HEK293 (cell line): ENCODE measurements around the gene HSD17B8.

Experiments used
- CTCF ChIA-PET: fragments of 350-600 bp; formaldehyde crosslinking; extraction: SDS; loops from one replicate; lab custom pipeline; 2021; ENCODE audit warnings: antibody characterized with exemption; lab: Yijun Ruan, JAX
- POLR2A ChIA-PET: fragments of 300-600 bp; formaldehyde crosslinking; extraction: SDS; loops from one replicate; lab custom pipeline; 2020; ENCODE audit warnings: antibody characterized with exemption, inconsistent platforms; lab: Yijun Ruan, JAX
- H3K27ac ChIP-seq: fragments of 200-500 bp; sonication (Bioruptor generic); 2 replicates; pipeline ENCODE4 v1.5.1; 2014; ENCODE audit warnings: low read depth, low read length, control low read depth, inconsistent platforms; ENCODE audit errors: extremely low read depth
- H3K36me3 ChIP-seq, 2 experiments: fragments of 200-500 bp in 1 of 2; sonication (Bioruptor generic) in 1 of 2; 1 replicate in 1 of 2; 2 replicates in 1 of 2; pipeline ENCODE4 v1.5.1; 2014 to 2017; ENCODE audit warnings: inconsistent platforms in 2 of 2, low read length in 2 of 2; ENCODE audit not compliant: control insufficient read depth in 2 of 2, insufficient read depth in 1 of 2
- H3K4me1 ChIP-seq: fragments of 200-500 bp; sonication (Bioruptor generic); 2 replicates; pipeline ENCODE4 v1.5.1; 2014; ENCODE audit warnings: mild to moderate bottlenecking, low read length, inconsistent platforms; ENCODE audit not compliant: control insufficient read depth, insufficient read depth
- H3K4me3 ChIP-seq: 2 replicates; pipeline ENCODE4 v1.5.1; 2011; ENCODE audit warnings: low read depth, mild to moderate bottlenecking, control low read depth, low read length, moderate library complexity
- H3K9me3 ChIP-seq: fragments of 200-500 bp; sonication (Bioruptor generic); 2 replicates; pipeline ENCODE4 v1.5.1; 2014; ENCODE audit warnings: low read depth, low read length, inconsistent platforms; ENCODE audit not compliant: control insufficient read depth, insufficient read depth
- BCL11B ChIP-seq: fragments of 450-650 bp; formaldehyde crosslinking; IDR thresholded peaks from 2 replicates; pipeline ENCODE4 v1.5.1; 2016; ENCODE audit warnings: low read depth, missing biosample characterization, missing genetic modification characterization
- EGR2 ChIP-seq: fragments of 450-650 bp; formaldehyde crosslinking; IDR thresholded peaks from 2 replicates; pipeline ENCODE4 v1.5.1; 2016; ENCODE audit warnings: low read depth, missing biosample characterization, missing genetic modification characterization
- GLIS1 ChIP-seq: fragments of 450-650 bp; formaldehyde crosslinking; IDR thresholded peaks from 2 replicates; pipeline ENCODE4 v1.5.1; 2016; ENCODE audit warnings: missing biosample characterization, missing genetic modification characterization
- KLF7 ChIP-seq: fragments of 450-650 bp; formaldehyde crosslinking; IDR thresholded peaks from 2 replicates; pipeline ENCODE4 v1.5.1; 2016; ENCODE audit warnings: missing biosample characterization, missing genetic modification characterization, borderline replicate concordance
- KLF9 ChIP-seq: fragments of 450-650 bp; formaldehyde crosslinking; IDR thresholded peaks from 2 replicates; pipeline ENCODE4 v1.5.1; 2016; ENCODE audit warnings: missing biosample characterization, missing genetic modification characterization, low read depth
- REPIN1 ChIP-seq: fragments of 450-650 bp; formaldehyde crosslinking; IDR thresholded peaks from 2 replicates; pipeline ENCODE4 v1.5.1; 2017; ENCODE audit warnings: missing biosample characterization, missing genetic modification characterization, low read depth
- SETDB1 ChIP-seq: IDR thresholded peaks from one replicate; pipeline ENCODE4 v1.6.1; 2017; ENCODE audit warnings: mild to moderate bottlenecking, low read length, moderate library complexity, mixed read lengths; ENCODE audit not compliant: insufficient read length
- YY2 ChIP-seq: fragments of 450-650 bp; formaldehyde crosslinking; IDR thresholded peaks from 2 replicates; pipeline ENCODE4 v1.5.1; 2016; ENCODE audit warnings: missing biosample characterization, missing genetic modification characterization
- ZBTB20 ChIP-seq: fragments of 450-650 bp; formaldehyde crosslinking; IDR thresholded peaks from 2 replicates; pipeline ENCODE4 v1.5.1; 2016; ENCODE audit warnings: missing biosample characterization, missing genetic modification characterization
- ZBTB8A ChIP-seq: fragments of 450-650 bp; formaldehyde crosslinking; IDR thresholded peaks from 2 replicates; pipeline ENCODE4 v1.5.1; 2016; ENCODE audit warnings: missing biosample characterization, missing genetic modification characterization
- ZFHX2 ChIP-seq: fragments of 450-650 bp; formaldehyde crosslinking; conservative IDR thresholded peaks from 2 replicates; pipeline ENCODE4 v1.5.1; 2016; ENCODE audit warnings: missing biosample characterization, missing genetic modification characterization
- ZNF146 ChIP-seq: fragments of 450-650 bp; formaldehyde crosslinking; IDR thresholded peaks from 2 replicates; pipeline ENCODE4 v1.5.1; 2016; ENCODE audit warnings: missing biosample characterization, missing genetic modification characterization
- ZNF223 ChIP-seq: fragments of 450-650 bp; formaldehyde crosslinking; IDR thresholded peaks from 2 replicates; pipeline ENCODE4 v1.5.1; 2016; ENCODE audit warnings: missing biosample characterization, missing genetic modification characterization
- ZNF501 ChIP-seq: fragments of 450-650 bp; formaldehyde crosslinking; IDR thresholded peaks from 2 replicates; pipeline ENCODE4 v1.5.1; 2016; ENCODE audit warnings: missing biosample characterization, missing genetic modification characterization
- ZNF549 ChIP-seq: fragments of 450-650 bp; IDR thresholded peaks from 2 replicates; pipeline ENCODE4 v1.5.1; 2018; ENCODE audit warnings: missing biosample characterization, missing genetic modification characterization, mild to moderate bottlenecking, inconsistent platforms, moderate library complexity
- ZNF664 ChIP-seq: fragments of 450-650 bp; formaldehyde crosslinking; IDR thresholded peaks from 2 replicates; pipeline ENCODE4 v1.5.1; 2016; ENCODE audit warnings: missing biosample characterization, missing genetic modification characterization
- ZNF701 ChIP-seq: fragments of 450-650 bp; formaldehyde crosslinking; IDR thresholded peaks from 2 replicates; pipeline ENCODE4 v1.5.1; 2016; ENCODE audit warnings: missing biosample characterization, missing genetic modification characterization
- TF ChIP-seq, protein P1 (sequence below): fragments of 450-650 bp; formaldehyde crosslinking; IDR thresholded peaks from 2 replicates; pipeline ENCODE4 v1.5.1; 2016; ENCODE audit warnings: missing biosample characterization, missing genetic modification characterization
- TF ChIP-seq, protein P2 (sequence below): sonication (generic); formaldehyde crosslinking; IDR thresholded peaks from 2 replicates; pipeline ENCODE4 v1.8.1; 2022; ENCODE audit warnings: mild to moderate bottlenecking, moderate library complexity, missing genetic modification reagents
- TF ChIP-seq, protein P3 (sequence below): fragments of 450-650 bp; formaldehyde crosslinking; IDR thresholded peaks from 2 replicates; pipeline ENCODE4 v1.5.1; 2017; ENCODE audit warnings: missing biosample characterization, missing genetic modification characterization
- TF ChIP-seq, protein P4 (sequence below): fragments of 450-650 bp; formaldehyde crosslinking; IDR thresholded peaks from 2 replicates; pipeline ENCODE4 v1.5.1; 2016; ENCODE audit warnings: missing biosample characterization, missing genetic modification characterization, borderline replicate concordance

Gene HSD17B8

DNA sequence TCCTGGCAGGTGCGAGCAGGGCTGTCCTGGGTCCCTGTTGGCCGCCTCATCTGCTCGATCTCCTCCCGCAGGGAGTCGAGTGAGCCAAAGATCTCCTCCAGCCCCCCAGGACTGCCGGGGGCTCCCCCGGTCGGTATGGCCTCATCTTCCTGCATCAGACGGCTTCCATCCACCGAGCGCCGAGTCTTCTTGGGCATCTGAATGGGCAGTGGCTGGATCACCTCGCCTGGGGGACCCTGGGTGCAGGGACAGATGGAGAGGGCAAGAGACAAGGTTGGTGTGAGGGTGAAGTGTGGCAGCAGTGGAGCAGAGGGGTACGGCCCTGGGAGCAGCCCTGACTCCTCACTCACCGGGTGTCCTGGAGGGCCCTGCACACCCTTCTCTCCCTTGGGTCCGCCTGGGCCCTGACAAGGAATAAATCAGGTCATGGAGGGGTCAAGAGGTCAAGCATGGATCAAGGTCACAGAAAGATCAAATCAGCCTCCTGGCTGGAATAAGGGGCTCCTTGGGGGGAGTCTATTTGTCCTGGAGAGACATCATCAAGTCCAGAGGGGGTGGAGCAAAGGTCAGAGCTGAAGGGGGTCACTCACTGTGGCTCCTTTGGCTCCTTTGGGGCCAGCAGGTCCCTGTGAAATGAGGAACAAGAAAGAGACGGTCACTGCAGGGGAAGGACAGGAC is 38.7 kb upstream of the HSD17B8 start:
- TF ChIP-seq ZNF501 (no peak), ZBTB20 (tag by site-specific recombination) (no peak), ZNF664 (tag by site-specific recombination) (no peak), ZBTB8A (tag by site-specific recombination) (no peak), BCL11B (tag by site-specific recombination) (peak; percentile 75)
- Histone ChIP-seq H3K4me1 (0 out of 2 replicates have a peak, but pooled peaks cover 2% of the 10 kb centered on the region), H3K36me3 (no peaks in the 10 kb centered on the region), H3K4me3 (no peak overlapping the region), H3K9me3 (no peaks in the 10 kb centered on the region), H3K27ac (no peak overlapping the region)
- ChIA-PET CTCF (interaction anchor here (0.6 to 7.2 kb wide), 2 partner anchors 28 to 83 kb away, joined by 3 to 59 read pairs; no protein-coding TSS in a partner anchor), POLR2A (no interaction called here)

DNA sequence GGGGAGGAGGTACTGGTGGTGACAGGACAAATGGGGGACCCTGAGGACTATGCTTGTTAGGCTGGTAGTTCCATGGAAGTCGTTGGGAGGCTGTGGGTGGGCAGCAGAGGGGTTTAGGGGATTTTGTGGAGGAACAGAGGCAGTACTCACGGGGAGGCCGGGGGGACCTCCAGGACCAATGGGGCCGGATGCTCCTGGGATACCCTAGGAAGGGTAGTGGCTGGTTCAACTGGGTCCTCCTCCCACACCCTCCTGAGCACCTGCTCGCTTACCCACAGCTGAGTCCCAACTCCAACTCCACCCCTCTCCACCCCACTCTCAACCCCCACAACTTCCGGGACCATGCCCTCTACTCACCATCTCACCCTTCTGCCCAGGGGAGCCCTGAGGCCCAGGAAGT is 38.1 kb upstream of the HSD17B8 start:
- POLR2A ChIA-PET: no interaction called here

DNA sequence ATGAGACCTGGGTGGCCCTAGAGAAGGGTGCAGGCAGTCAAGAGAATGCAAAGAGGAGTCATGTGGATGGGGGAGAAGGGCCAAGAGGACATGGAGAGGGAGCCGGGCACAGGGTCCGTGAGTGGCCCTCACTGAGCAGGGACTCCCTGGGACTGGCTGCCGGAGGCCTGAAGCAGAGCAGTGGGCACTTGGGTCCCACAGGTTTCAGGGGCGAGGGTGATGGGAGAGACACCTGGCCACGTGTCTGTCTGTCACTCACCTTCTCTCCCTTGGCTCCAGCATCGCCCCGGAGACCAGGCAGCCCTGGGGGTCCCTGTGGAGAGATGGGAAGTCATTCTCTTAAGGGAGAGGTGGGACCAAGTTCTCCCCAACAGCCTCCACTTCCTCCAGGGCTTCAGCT is 37.6 kb upstream of the HSD17B8 start:
- Histone ChIP-seq H3K36me3 (no peaks in the 10 kb centered on the region), H3K4me1 (no peaks in the 10 kb centered on the region), H3K4me3 (no peak overlapping the region), H3K9me3 (no peaks in the 10 kb centered on the region), H3K27ac (no peak overlapping the region)
- TF ChIP-seq ZNF223 (no peak), REPIN1 (tag by site-specific recombination) (no peak), ZNF549 (tag by site-specific recombination) (no peak), KLF9 (tag by site-specific recombination) (no peak), YY2 (tag by site-specific recombination) (no peak), SETDB1 (no peak), GLIS1 (no peak), ZNF146 (tag by site-specific recombination) (no peak), ZNF701 (no peak)
- TF ChIP-seq, protein P1, sequence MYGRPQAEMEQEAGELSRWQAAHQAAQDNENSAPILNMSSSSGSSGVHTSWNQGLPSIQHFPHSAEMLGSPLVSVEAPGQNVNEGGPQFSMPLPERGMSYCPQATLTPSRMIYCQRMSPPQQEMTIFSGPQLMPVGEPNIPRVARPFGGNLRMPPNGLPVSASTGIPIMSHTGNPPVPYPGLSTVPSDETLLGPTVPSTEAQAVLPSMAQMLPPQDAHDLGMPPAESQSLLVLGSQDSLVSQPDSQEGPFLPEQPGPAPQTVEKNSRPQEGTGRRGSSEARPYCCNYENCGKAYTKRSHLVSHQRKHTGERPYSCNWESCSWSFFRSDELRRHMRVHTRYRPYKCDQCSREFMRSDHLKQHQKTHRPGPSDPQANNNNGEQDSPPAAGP (tag by site-specific recombination): no peak
- TF ChIP-seq, protein P2, sequence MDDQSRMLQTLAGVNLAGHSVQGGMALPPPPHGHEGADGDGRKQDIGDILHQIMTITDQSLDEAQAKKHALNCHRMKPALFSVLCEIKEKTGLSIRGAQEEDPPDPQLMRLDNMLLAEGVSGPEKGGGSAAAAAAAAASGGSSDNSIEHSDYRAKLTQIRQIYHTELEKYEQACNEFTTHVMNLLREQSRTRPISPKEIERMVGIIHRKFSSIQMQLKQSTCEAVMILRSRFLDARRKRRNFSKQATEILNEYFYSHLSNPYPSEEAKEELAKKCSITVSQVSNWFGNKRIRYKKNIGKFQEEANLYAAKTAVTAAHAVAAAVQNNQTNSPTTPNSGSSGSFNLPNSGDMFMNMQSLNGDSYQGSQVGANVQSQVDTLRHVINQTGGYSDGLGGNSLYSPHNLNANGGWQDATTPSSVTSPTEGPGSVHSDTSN (CRISPR knock-in tag): no peak
- TF ChIP-seq, protein P3, sequence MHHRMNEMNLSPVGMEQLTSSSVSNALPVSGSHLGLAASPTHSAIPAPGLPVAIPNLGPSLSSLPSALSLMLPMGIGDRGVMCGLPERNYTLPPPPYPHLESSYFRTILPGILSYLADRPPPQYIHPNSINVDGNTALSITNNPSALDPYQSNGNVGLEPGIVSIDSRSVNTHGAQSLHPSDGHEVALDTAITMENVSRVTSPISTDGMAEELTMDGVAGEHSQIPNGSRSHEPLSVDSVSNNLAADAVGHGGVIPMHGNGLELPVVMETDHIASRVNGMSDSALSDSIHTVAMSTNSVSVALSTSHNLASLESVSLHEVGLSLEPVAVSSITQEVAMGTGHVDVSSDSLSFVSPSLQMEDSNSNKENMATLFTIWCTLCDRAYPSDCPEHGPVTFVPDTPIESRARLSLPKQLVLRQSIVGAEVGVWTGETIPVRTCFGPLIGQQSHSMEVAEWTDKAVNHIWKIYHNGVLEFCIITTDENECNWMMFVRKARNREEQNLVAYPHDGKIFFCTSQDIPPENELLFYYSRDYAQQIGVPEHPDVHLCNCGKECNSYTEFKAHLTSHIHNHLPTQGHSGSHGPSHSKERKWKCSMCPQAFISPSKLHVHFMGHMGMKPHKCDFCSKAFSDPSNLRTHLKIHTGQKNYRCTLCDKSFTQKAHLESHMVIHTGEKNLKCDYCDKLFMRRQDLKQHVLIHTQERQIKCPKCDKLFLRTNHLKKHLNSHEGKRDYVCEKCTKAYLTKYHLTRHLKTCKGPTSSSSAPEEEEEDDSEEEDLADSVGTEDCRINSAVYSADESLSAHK (tag by site-specific recombination): no peak
- TF ChIP-seq, protein P4, sequence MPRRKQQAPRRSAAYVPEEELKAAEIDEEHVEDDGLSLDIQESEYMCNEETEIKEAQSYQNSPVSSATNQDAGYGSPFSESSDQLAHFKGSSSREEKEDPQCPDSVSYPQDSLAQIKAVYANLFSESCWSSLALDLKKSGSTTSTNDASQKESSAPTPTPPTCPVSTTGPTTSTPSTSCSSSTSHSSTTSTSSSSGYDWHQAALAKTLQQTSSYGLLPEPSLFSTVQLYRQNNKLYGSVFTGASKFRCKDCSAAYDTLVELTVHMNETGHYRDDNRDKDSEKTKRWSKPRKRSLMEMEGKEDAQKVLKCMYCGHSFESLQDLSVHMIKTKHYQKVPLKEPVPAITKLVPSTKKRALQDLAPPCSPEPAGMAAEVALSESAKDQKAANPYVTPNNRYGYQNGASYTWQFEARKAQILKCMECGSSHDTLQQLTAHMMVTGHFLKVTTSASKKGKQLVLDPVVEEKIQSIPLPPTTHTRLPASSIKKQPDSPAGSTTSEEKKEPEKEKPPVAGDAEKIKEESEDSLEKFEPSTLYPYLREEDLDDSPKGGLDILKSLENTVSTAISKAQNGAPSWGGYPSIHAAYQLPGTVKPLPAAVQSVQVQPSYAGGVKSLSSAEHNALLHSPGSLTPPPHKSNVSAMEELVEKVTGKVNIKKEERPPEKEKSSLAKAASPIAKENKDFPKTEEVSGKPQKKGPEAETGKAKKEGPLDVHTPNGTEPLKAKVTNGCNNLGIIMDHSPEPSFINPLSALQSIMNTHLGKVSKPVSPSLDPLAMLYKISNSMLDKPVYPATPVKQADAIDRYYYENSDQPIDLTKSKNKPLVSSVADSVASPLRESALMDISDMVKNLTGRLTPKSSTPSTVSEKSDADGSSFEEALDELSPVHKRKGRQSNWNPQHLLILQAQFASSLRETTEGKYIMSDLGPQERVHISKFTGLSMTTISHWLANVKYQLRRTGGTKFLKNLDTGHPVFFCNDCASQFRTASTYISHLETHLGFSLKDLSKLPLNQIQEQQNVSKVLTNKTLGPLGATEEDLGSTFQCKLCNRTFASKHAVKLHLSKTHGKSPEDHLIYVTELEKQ (tag by site-specific recombination): no peak
- CTCF ChIA-PET: no interaction called here
- POLR2A ChIA-PET: no interaction called here

More for the DNA sequence above, 38.1 kb upstream of the HSD17B8 start:
- no peak overlapping the region for H3K4me3 ChIP-seq
- TF ChIP-seq EGR2 (tag by site-specific recombination): 0 out of 2 replicates have a peak, but pooled peaks have one; percentile 15
- 0 out of 2 replicates have a peak, but pooled peaks have one; percentile 10 for TF ChIP-seq ZFHX2 (tag by site-specific recombination)
- TF ChIP-seq KLF7 (tag by site-specific recombination): no peak
- TF ChIP-seq, all 188 proteins: peak for 2
- CTCF ChIA-PET: no interaction called here
- Histone ChIP-seq H3K36me3 (no peaks in the 10 kb centered on the region), H3K4me1 (no peaks in the 10 kb centered on the region), H3K9me3 (no peaks in the 10 kb centered on the region), H3K27ac (no peak overlapping the region)
